Measurements from ENCODE around the gene DCAF4.

Gene DCAF4

DNA sequence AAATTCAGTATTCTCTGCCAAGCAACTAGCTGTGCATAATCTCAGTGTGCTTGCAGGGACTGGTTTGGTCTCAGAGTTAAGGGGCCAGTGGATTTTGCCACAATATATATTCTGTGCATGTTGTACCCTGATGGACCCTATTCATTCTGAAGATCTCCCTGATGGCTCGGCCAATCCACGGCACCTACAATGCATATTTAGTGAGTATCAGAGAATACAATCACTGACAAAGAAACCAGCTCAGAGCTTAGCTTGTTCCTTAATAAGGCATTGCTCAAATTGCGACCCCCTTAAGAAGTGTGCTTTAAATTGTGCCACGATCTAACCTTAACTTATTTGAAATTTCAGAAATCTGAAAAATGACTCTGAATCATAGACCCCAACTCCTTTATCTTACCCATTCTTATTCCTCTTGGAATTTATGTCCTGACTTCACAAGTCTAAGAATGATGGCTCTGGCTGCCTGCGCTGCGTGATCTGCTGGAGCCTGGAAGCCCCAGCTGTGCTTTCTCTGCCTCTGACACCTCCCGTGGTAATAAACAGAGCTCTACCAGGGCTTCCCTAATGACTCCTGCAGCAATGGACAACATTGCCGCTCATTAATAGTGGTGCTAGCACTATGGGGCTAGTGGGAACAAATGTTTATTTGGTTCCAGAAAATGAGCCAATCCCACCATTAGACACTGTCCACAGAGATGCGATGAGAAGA is 9.0 kb upstream of the DCAF4 start:
- DNase-seq (ENCODE audit: insufficient read length) = no peak
- FAIRE-seq = no peak
- TF ChIP-seq POLR2A (IDR thresholded peaks at IDR 0.05; ENCODE audit: low read depth, low read length) = no peak

- DNase-seq (ENCODE audit: insufficient read length) = no peak
- FAIRE-seq = no peak
- no peak for TF ChIP-seq POLR2AphosphoS5 (IDR thresholded peaks at IDR 0.05; ENCODE audit: low read depth, low read length)
- TF ChIP-seq TAF1 (IDR thresholded peaks at IDR 0.05; ENCODE audit: borderline replicate concordance, low read depth, low read length) = no peak
- TF ChIP-seq POLR2A (IDR thresholded peaks at IDR 0.05; ENCODE audit: low read depth, low read length) = no peak
Observed at GRCh38 chr14:72920008-72920407, 6.3 kb upstream of the DCAF4 start.

DNA sequence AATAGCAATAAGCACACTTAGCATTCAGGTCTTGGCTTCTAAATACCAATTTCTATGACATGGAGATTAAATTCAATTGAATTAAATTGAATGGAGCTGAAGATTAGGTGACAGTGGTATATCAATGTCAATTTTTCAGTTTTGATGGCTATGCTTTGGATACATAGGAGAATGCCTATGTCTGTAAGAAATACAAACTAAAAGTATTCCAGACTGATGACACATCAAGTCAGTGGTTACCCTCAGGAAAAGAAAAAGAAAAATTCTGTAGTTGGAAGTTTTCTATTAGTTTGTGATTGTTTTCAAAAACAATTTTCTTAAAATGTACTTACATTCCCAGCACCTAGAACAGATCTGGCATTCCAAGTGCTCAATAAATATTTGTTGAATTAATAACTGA is 4.9 kb upstream of the DCAF4 start:
- FAIRE-seq (no peak), DNase-seq (ENCODE audit: insufficient read length) (no peak)
- no peak for TF ChIP-seq POLR2AphosphoS5 (IDR thresholded peaks at IDR 0.05; ENCODE audit: low read depth, low read length)
- no peak for TF ChIP-seq TAF1 (IDR thresholded peaks at IDR 0.05; ENCODE audit: borderline replicate concordance, low read depth, low read length)
- no peak for TF ChIP-seq POLR2A (IDR thresholded peaks at IDR 0.05; ENCODE audit: low read depth, low read length)

DNA sequence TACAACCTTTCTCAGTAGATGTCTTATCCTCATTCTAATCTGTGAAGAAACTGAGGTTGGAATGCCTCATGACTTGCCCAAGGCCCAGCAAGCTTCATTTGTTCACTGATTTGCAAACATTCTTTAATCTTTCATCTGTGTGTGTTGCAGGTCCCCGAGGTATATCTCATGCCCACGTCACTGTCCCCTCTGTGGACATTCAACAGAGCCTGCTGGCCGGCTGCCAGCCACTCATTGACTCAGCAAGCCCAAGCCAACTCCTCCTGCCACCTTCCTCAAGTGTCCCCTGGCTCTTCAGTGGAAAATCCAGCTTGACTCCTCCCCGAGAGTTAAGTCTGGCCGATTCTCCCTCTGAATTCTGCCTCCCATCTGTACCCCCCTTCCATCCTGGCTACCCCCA is 1.9 kb upstream of the DCAF4 start:
- DNase-seq (ENCODE audit: insufficient read length) (no peak), FAIRE-seq (no peak)
- TF ChIP-seq POLR2AphosphoS5 (IDR thresholded peaks at IDR 0.05; ENCODE audit: low read depth, low read length) = no peak
- TF ChIP-seq POLR2A (IDR thresholded peaks at IDR 0.05; ENCODE audit: low read depth, low read length) = no peak
- TF ChIP-seq TAF1 (IDR thresholded peaks at IDR 0.05; ENCODE audit: borderline replicate concordance, low read depth, low read length) = no peak

DNA sequence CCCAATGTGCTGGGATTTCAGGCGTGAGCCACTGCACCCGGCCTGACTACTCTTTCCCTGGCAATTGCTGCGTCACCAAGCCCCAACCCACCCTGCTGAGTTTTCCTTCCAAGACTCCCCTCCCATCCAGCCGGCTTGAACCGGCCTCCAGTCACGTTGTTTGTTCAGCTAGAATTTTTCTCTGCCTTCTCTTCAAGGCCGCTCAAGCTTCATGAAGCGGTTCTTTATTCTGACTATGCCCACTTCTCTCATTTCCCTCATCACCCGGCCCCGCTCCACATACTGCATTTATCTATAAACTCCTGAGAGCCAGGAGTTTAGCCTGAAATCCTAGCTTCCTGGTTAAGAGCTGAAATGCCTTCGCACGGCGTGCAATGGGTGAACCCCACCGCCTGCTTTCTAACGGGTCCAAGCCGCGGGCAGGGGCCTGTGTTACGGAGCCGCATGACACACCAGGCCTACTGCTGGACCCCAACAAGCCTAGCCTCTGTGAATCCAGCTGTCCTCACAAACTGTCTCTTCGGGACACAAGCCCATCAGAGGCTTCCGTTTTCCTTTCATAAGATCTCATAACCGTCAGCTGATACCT is 999 bp upstream of the DCAF4 start:
- no peak for TF ChIP-seq TAF1 (IDR thresholded peaks at IDR 0.05; ENCODE audit: borderline replicate concordance, low read depth, low read length)
- TF ChIP-seq POLR2AphosphoS5 (IDR thresholded peaks at IDR 0.05; ENCODE audit: low read depth, low read length) = no peak
- no peak for TF ChIP-seq POLR2A (IDR thresholded peaks at IDR 0.05; ENCODE audit: low read depth, low read length)
- no peak for DNase-seq (ENCODE audit: insufficient read length)
- no peak for FAIRE-seq

DNA sequence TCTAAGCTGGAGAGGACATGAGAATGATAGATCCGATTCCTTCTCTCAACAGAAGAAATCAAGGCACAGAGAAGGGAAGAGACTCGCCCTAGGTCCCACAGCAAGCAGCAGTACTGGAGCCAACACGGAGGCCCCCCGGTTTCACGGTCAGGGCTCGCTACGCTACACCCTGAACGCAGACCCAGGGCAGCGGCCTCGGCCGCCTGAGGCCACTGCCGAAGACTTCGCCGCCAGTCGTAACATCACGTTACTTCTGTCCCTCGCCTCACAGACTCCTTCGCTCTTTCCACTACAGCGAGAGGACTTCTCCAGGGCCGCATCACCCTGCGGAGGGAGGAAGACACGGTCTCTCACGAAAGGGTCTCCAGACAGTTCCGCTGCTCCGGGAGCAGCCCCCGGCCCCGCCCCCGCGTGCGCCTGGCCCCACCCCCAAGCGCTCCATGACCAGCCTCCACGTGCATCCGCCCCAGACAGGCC is 411 bp upstream of the DCAF4 start:
- TF ChIP-seq POLR2A (IDR thresholded peaks at IDR 0.05; ENCODE audit: low read depth, low read length) (no peak), TAF1 (IDR thresholded peaks at IDR 0.05; ENCODE audit: borderline replicate concordance, low read depth, low read length) (no peak), POLR2AphosphoS5 (IDR thresholded peaks at IDR 0.05; ENCODE audit: low read depth, low read length) (no peak)
- DNase-seq (ENCODE audit: insufficient read length) (no peak), FAIRE-seq (no peak)

DNA sequence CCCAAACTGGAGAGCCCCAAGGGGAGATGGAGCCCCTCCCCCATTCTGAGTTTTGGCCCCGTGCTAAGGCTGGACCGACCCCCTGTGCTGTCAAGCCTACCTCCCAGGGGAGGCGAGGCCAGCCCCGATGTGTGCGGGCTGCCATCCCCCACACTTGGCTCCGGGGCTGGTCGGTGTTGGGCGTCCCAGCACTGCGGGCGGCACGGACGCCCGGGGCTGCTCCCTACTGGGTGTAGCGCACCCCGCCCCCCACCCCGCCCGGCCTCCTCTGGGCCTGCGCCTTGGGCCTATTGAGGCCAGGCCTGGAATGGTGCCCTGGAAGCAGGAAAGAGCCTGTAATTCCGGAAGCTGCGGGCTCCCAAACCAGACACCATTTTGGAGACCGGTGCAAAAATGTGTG is 2.6 kb downstream of the DCAF4 start:
- FAIRE-seq = no peak
- TF ChIP-seq POLR2AphosphoS5 (IDR thresholded peaks at IDR 0.05; ENCODE audit: low read depth, low read length) (no peak), POLR2A (IDR thresholded peaks at IDR 0.05; ENCODE audit: low read depth, low read length) (no peak), TAF1 (IDR thresholded peaks at IDR 0.05; ENCODE audit: borderline replicate concordance, low read depth, low read length) (no peak)
- DNase-seq (ENCODE audit: insufficient read length) = no peak

DNA sequence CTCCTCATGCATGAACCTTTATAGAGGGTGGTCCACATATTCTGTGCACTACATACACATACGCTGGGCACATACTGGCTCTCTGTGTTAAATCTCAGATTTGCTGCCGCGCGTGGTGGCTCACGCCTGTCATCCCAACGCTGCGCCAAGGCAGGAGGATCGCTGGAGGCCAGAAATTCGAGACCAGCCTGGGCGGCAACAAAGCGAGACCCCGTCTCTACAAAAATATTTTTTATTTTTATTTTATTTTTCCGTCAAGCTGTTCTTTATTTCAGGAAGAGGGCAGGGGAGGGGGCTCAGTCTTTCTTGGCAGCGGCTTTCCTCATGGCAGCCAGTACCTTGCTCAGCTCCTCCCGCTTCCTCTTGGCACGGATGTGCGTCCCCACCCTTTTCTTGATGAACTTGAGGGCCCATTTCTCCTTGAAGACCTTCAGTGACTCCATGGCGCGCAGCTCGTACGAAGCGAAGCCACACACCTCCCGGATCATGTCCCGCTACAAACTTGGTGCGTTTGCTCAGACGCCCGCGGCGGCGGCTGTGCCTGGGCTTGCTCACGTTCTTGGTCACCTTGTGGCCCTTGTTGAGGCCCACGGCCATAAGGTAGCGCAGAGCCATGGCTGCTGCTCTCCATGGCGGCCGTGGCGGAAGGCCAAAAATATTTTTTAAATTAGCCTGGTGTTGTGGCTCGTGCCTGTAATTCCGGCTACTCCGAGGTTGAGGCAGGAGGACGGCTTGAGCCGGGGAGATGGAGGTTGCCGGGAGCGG is 3.2 kb downstream of the DCAF4 start:
- FAIRE-seq = no peak
- DNase-seq (ENCODE audit: insufficient read length) = no peak
- TF ChIP-seq TAF1 (IDR thresholded peaks at IDR 0.05; ENCODE audit: borderline replicate concordance, low read depth, low read length) (no peak), POLR2A (IDR thresholded peaks at IDR 0.05; ENCODE audit: low read depth, low read length) (no peak), POLR2AphosphoS5 (IDR thresholded peaks at IDR 0.05; ENCODE audit: low read depth, low read length) (no peak)

GRCh38 chr14:72932893-72933292 is 6.6 kb downstream of the DCAF4 start:
- TF ChIP-seq TAF1 (IDR thresholded peaks at IDR 0.05; ENCODE audit: borderline replicate concordance, low read depth, low read length) (no peak), POLR2A (IDR thresholded peaks at IDR 0.05; ENCODE audit: low read depth, low read length) (no peak)
- DNase-seq (ENCODE audit: insufficient read length) (no peak), FAIRE-seq (no peak)

- no peak for TF ChIP-seq POLR2AphosphoS5 (IDR thresholded peaks at IDR 0.05; ENCODE audit: low read depth, low read length)
- TF ChIP-seq POLR2A (IDR thresholded peaks at IDR 0.05; ENCODE audit: low read depth, low read length) = no peak
- no peak for TF ChIP-seq TAF1 (IDR thresholded peaks at IDR 0.05; ENCODE audit: borderline replicate concordance, low read depth, low read length)
- no peak for FAIRE-seq
- DNase-seq (ENCODE audit: insufficient read length) = no peak
Observed at GRCh38 chr14:72939630-72940029, 13.4 kb downstream of the DCAF4 start.

- no peak for DNase-seq (ENCODE audit: insufficient read length)
- FAIRE-seq = no peak
- TF ChIP-seq POLR2AphosphoS5 (IDR thresholded peaks at IDR 0.05; ENCODE audit: low read depth, low read length) (no peak), POLR2A (IDR thresholded peaks at IDR 0.05; ENCODE audit: low read depth, low read length) (no peak), TAF1 (IDR thresholded peaks at IDR 0.05; ENCODE audit: borderline replicate concordance, low read depth, low read length) (no peak)
Observed at GRCh38 chr14:72941286-72941985, 15.2 kb downstream of the DCAF4 start.

Measured in GM12892 (cell line).